CD14-positive monocyte (primary cell): ENCODE data around the gene CFAP61. TPM values are rescaled to one million over a fixed set of nuclear protein-coding genes. Genes with fewer than 3 reads are reported as not detected.

Source experiments
- DNase-seq, 3 donors: peaks; one replicate each; pipeline ENCODE4 v3.0.0-alpha.2; 2011 to 2022
- H2AFZ ChIP-seq: 2 replicates; pipeline ENCODE4 v1.6.0; 2012; ENCODE audit warnings: mild to moderate bottlenecking, low read depth, low read length, inconsistent platforms; ENCODE audit not compliant: insufficient read depth, poor library complexity, severe bottlenecking
- H3K27ac ChIP-seq, 2 donors: 1 replicate in 1 of 2; 2 replicates in 1 of 2; pipeline ENCODE4 v1.5.1; 2012 to 2013; ENCODE audit warnings: low read length in 2 of 2, control low read depth in 1 of 2, inconsistent platforms in 1 of 2, low read depth in 1 of 2, mild to moderate bottlenecking in 1 of 2
- H3K27me3 ChIP-seq, 2 donors: one replicate each; pipeline versions ENCODE4 v1.6.0 to v1.6.1; 2011 to 2013; ENCODE audit warnings: low read length in 2 of 2; ENCODE audit not compliant: control insufficient read depth in 2 of 2, insufficient read depth in 2 of 2
- H3K36me3 ChIP-seq, 2 donors: replicated peaks in 1 of 2; 1 replicate in 1 of 2; 2 replicates in 1 of 2; pipeline versions ENCODE4 v1.5.1 to v1.6.1; 2012 to 2013; ENCODE audit warnings: low read length in 2 of 2, control low read depth in 1 of 2, inconsistent platforms in 1 of 2, mild to moderate bottlenecking in 1 of 2; ENCODE audit not compliant: insufficient read depth in 2 of 2, control insufficient read depth in 1 of 2
- H3K4me1 ChIP-seq, 2 donors: 1 replicate in 1 of 2; 2 replicates in 1 of 2; pipeline versions ENCODE4 v1.5.1 to v1.6.1; 2012 to 2013; ENCODE audit warnings: low read length in 2 of 2, control low read depth in 1 of 2, inconsistent platforms in 1 of 2, mild to moderate bottlenecking in 1 of 2, moderate library complexity in 1 of 2; ENCODE audit not compliant: insufficient read depth in 2 of 2, control insufficient read depth in 1 of 2
- H3K4me2 ChIP-seq: replicated peaks from 2 replicates; pipeline ENCODE3; 2012; ENCODE audit warnings: low read length, moderate library complexity, mild to moderate bottlenecking; ENCODE audit not compliant: poor library complexity, severe bottlenecking; ENCODE audit errors: extremely low read depth
- H3K4me3 ChIP-seq, 3 experiments: fragments of 200-600 bp in 1 of 3; sonication (generic) in 1 of 3; replicated peaks in 1 of 3; 1 replicate in 2 of 3; 2 replicates in 1 of 3; pipeline ENCODE4 v1.5.1; 2011 to 2013; ENCODE audit warnings: low read length in 3 of 3, mild to moderate bottlenecking in 3 of 3, control low read depth in 2 of 3, low read depth in 2 of 3, inconsistent platforms in 1 of 3, moderate library complexity in 1 of 3
- H3K79me2 ChIP-seq: 2 replicates; pipeline ENCODE4 v1.6.0; 2012; ENCODE audit warnings: mild to moderate bottlenecking, control low read depth, inconsistent platforms, low read length, moderate library complexity; ENCODE audit not compliant: insufficient read depth
- H3K9ac ChIP-seq: 2 replicates; pipeline ENCODE4 v1.6.0; 2017; ENCODE audit warnings: low read length, mild to moderate bottlenecking; ENCODE audit not compliant: insufficient read depth, poor library complexity, severe bottlenecking
- H3K9me3 ChIP-seq, 2 donors: replicated peaks in 1 of 2; 1 replicate in 1 of 2; 2 replicates in 1 of 2; pipeline versions ENCODE4 v1.5.1 to v1.6.1; 2012 to 2013; ENCODE audit warnings: low read length in 2 of 2, control low read depth in 1 of 2; ENCODE audit not compliant: control insufficient read depth in 1 of 2, insufficient read depth in 1 of 2
- H4K20me1 ChIP-seq: 2 replicates; pipeline ENCODE4 v1.6.0; 2012; ENCODE audit warnings: mild to moderate bottlenecking, low read length, control low read depth, moderate library complexity; ENCODE audit not compliant: insufficient read depth
- H3K27ac Mint-ChIP-seq, 7 donors: one replicate each; pipeline ENCODE4 v1.8.0; 2020; ENCODE audit warnings: mild to moderate bottlenecking in 7 of 7, mixed read lengths in 7 of 7, moderate library complexity in 6 of 7, inconsistent platforms in 2 of 7
- H3K27me3 Mint-ChIP-seq, 3 donors: one replicate each; pipeline ENCODE4 v1.8.0; 2021 to 2022; ENCODE audit warnings: low read depth in 3 of 3, mild to moderate bottlenecking in 3 of 3, mixed read lengths in 3 of 3, moderate library complexity in 3 of 3, inconsistent platforms in 1 of 3
- H3K36me3 Mint-ChIP-seq, 2 donors: one replicate each; pipeline ENCODE4 v1.8.0; 2020; ENCODE audit warnings: mixed read lengths in 2 of 2, inconsistent platforms in 1 of 2, mild to moderate bottlenecking in 1 of 2
- H3K4me1 Mint-ChIP-seq: one replicate; pipeline ENCODE4 v1.8.0; 2020; ENCODE audit warnings: mild to moderate bottlenecking, mixed read lengths
- H3K4me3 Mint-ChIP-seq, 2 donors: one replicate each; pipeline ENCODE4 v1.8.0; 2020; ENCODE audit warnings: mild to moderate bottlenecking in 2 of 2, mixed read lengths in 2 of 2, moderate library complexity in 1 of 2
- H3K9me3 Mint-ChIP-seq, 7 donors: one replicate each; pipeline ENCODE4 v1.8.0; 2020 to 2022; ENCODE audit warnings: mixed read lengths in 7 of 7, mild to moderate bottlenecking in 6 of 7, moderate library complexity in 6 of 7, inconsistent platforms in 2 of 7
- CTCF ChIP-seq: fragments of 200-600 bp; IDR thresholded peaks from one replicate; pipeline ENCODE4 v1.8.0; 2022; ENCODE audit warnings: antibody characterized with exemption, mild to moderate bottlenecking
- WGBS: methylation state at CpG from one replicate; pipeline ENCODE4 v1.1.5; 2013; ENCODE audit warnings: missing lambda C conversion rate; ENCODE audit not compliant: insufficient coverage; 5-methylcytosine and 5-hydroxymethylcytosine counted together
- intact Hi-C, 2 donors: fragments of 100-400 bp; cut with micrococcal nuclease; formaldehyde crosslinking; loops; one replicate each; pipeline versions ENCODE4 v1.15.0 to v1.15.1; 2023
- polyA plus RNA-seq, 3 donors: library from polyadenylated mRNA; depleted of rRNA in 1 of 3; unstranded in 2 of 3; stranded (reverse) in 1 of 3; fragments of 300-500 nt in 2 of 3; fragments of >200 nt in 1 of 3; fragmentation: Illumina TruSeq in 2 of 3; gene quantifications; 1 replicate in 2 of 3; 2 replicates in 1 of 3; pipeline ENCODE4 v1.2.3, GENCODE V29; 2012 to 2021

Gene CFAP61
- polyA plus RNA-seq, 3 donors, result not detected

- Mint-ChIP-seq H3K9me3 (no peaks in the 10 kb centered on the region), H3K27ac (peak overlapping the region in 1 of 7 donors; percentile 23), H3K27me3 (no peaks in the 10 kb centered on the region), H3K4me1 (peaks cover 41% of the 10 kb centered on the region), H3K4me3 (no peak overlapping the region), H3K36me3 (peaks cover 62 to 78% of the 10 kb centered on the region in 2 donors)
- WGBS, result 98% methylated on average over 26 of the region's 29 CpGs
- H3K36me3 ChIP-seq, result peaks cover 15 to 72% of the 10 kb centered on the region in 2 donors
- peaks cover 6% of the 10 kb centered on the region for H4K20me1 ChIP-seq
- no peak overlapping the region for H3K4me2 ChIP-seq
- no peak for TF ChIP-seq CTCF
- no peaks in the 10 kb centered on the region for H3K27me3 ChIP-seq
- H3K9me3 ChIP-seq, result no peaks in the 10 kb centered on the region
- peaks cover 29 to 37% of the 10 kb centered on the region in 2 donors for H3K4me1 ChIP-seq
- no peak overlapping the region for H2AFZ ChIP-seq
- H3K9ac ChIP-seq, result no peak overlapping the region
- DNase-seq, result no peak
- intact Hi-C loops, result no loop called here
- no peaks in the 10 kb centered on the region for H3K79me2 ChIP-seq
- no peak overlapping the region for H3K27ac ChIP-seq
- no peak overlapping the region for H3K4me3 ChIP-seq
Observed at GRCh38 chr20:20395903-20396568, 343.7 kb downstream of the CFAP61 start.

- H4K20me1 ChIP-seq, result peaks cover 6% of the 10 kb centered on the region
- H2AFZ ChIP-seq, result no peak overlapping the region
- H3K27ac ChIP-seq, result no peak overlapping the region
- H3K4me2 ChIP-seq, result no peak overlapping the region
- DNase-seq, result no peak
- H3K9me3 Mint-ChIP-seq, result no peaks in the 10 kb centered on the region
- no peak overlapping the region for H3K27ac Mint-ChIP-seq
- H3K27me3 Mint-ChIP-seq, result no peaks in the 10 kb centered on the region
- H3K4me1 Mint-ChIP-seq, result peaks cover 42% of the 10 kb centered on the region
- WGBS, result 93% methylated on average over 2 of the region's 3 CpGs
- H3K36me3 ChIP-seq, result peaks cover 10 to 67% of the 10 kb centered on the region in 2 donors
- H3K4me1 ChIP-seq, result peaks cover 29 to 37% of the 10 kb centered on the region in 2 donors
- intact Hi-C loops, result no loop called here
- no peak overlapping the region for H3K4me3 ChIP-seq
- H3K4me3 Mint-ChIP-seq, result no peak overlapping the region
- no peaks in the 10 kb centered on the region for H3K27me3 ChIP-seq
- peaks cover 60 to 76% of the 10 kb centered on the region in 2 donors for H3K36me3 Mint-ChIP-seq
- no peak for TF ChIP-seq CTCF
- no peaks in the 10 kb centered on the region for H3K79me2 ChIP-seq
- no peak overlapping the region for H3K9ac ChIP-seq
- no peaks in the 10 kb centered on the region for H3K9me3 ChIP-seq
Observed at GRCh38 chr20:20396794-20397193, 344.5 kb downstream of the CFAP61 start.
